GM10266 (cell line): ENCODE results near the gene FBXL14.

Experiments used
- DNase-seq: peaks from one replicate; pipeline ENCODE4 v3.0.0; 2012; ENCODE audit errors: extremely low spot score
- TF ChIP-seq, protein P1 (sequence below): IDR thresholded peaks from 2 replicates; pipeline ENCODE4 v1.5.1; 2012; ENCODE audit warnings: mild to moderate bottlenecking, low read depth; ENCODE audit not compliant: control insufficient read depth, insufficient read depth; ENCODE audit errors: missing control alignments

The FBXL14 gene

DNA sequence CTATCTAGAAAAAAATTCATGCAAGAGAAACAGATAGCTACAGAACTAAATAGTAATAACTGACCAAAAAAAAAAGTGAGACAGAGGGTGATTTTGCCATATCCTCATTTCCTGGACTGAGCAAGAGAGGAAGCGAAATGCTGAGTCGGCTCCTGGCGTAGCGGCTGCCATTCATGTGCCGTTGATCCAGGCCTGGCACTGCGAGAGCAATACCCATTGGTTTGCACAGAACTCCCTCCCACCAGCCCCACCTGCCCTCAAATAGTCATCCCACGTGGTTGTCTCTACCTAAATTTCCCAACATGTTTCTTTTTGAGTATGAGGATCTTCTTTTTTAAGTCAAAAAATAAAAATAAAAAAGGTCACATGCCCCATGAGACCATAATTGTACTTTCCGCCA lies 25.2 kb upstream of the FBXL14 start:
- TF ChIP-seq, protein P1, sequence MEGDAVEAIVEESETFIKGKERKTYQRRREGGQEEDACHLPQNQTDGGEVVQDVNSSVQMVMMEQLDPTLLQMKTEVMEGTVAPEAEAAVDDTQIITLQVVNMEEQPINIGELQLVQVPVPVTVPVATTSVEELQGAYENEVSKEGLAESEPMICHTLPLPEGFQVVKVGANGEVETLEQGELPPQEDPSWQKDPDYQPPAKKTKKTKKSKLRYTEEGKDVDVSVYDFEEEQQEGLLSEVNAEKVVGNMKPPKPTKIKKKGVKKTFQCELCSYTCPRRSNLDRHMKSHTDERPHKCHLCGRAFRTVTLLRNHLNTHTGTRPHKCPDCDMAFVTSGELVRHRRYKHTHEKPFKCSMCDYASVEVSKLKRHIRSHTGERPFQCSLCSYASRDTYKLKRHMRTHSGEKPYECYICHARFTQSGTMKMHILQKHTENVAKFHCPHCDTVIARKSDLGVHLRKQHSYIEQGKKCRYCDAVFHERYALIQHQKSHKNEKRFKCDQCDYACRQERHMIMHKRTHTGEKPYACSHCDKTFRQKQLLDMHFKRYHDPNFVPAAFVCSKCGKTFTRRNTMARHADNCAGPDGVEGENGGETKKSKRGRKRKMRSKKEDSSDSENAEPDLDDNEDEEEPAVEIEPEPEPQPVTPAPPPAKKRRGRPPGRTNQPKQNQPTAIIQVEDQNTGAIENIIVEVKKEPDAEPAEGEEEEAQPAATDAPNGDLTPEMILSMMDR = no peak
- DNase-seq = peak; percentile 67

DNA sequence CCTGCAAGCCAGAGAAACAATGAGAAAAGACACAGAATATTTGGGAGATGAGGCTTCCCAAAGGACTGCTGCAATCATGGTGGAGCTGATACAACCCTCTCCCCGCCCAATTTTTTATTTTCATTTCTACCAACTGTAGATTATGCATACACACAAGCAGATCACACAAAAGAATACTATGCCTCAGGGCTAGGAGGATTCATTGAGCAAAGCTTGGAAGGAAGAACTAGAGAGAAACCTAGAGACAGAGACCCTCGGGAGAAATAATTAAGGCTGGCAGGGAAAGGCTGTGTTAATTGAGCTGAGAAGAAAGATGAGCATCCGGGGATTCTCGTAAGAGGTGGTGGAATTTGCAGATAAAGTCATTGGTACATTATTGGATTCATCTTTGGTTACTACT lies 24.8 kb upstream of the FBXL14 start:
- DNase-seq = no peak
- TF ChIP-seq, protein P1 = no peak

DNA sequence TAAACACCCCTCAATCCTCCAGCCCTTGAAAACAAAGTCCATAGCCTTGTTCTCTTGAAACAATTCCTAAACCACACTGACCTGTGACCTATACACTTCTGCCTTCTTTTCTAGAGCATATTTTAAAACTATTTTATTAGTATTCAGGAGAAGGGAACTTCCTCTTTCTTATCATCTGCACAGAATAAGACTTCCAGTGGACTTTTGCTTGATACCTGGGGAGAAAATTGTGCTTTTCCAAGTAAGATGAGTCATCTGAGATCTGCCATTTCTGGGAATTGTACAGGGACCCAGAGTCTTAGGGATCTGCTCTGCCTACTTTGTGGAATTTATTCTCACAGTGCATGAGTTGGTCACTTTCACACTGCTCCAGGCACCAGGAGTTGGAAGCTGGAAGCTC lies 24.1 kb upstream of the FBXL14 start:
- DNase-seq = no peak
- TF ChIP-seq, protein P1 = no peak

DNA sequence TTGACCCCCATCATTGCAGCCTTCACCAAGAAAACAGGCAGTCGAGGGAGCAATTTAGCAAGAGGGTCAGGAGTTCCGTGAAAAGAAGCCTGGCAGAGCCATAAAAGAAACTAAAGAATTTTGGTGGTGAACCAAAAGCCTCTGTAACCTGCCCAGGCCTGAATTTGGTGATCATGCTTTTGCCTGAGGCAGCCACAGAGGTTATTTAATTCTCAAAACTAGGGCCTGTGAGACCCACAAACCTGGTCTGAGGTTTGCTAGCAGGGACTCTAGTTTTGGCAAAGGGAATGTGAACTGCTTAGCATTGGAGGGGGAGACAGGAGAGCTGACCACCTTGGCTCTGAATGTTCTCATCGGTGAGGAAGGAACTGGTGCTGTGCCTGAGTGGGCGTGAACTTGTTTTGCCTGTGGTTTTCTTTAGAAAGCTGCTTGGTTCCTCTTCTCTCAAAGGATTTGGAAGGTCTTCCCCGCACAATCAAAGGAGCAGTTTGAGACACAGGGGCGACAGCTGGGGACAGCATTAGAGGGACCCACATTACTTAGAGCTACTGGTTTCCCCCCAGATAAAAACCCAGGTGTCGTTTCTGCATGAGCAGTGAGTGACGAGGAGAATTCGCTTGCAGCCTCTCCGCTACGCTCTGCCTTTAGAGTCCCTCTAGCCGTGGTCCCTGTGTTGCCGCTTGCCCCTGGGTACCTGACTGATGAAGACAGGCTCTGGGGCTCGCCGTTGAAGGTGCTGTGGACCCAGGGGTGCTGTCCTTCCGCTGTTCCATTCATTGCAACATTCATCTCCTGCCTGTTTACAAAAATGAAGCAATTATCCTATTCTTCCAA lies 22.1 kb upstream of the FBXL14 start:
- peak; percentile 23 for DNase-seq
- TF ChIP-seq, protein P1 = no peak

DNA sequence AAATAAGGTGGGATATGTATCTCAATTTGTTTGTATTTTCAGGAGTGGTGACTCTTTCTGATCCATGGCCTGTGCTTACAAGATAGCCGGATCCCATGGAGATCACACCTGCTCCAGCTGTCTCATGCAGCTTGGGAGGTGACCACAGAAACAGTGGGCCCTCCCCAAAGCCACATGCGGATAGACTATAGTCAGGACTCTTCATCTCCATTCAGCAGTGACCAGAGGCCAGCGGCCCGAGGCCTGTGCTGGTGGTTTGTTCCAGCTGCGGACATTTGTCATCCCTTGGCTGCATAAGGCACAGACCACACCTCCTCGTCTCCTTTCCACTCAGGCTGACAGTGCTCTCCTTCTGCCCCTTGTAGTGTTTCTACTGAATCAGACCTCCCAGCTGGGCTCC lies 20.0 kb upstream of the FBXL14 start:
- TF ChIP-seq, protein P1 = no peak
- DNase-seq = no peak

DNA sequence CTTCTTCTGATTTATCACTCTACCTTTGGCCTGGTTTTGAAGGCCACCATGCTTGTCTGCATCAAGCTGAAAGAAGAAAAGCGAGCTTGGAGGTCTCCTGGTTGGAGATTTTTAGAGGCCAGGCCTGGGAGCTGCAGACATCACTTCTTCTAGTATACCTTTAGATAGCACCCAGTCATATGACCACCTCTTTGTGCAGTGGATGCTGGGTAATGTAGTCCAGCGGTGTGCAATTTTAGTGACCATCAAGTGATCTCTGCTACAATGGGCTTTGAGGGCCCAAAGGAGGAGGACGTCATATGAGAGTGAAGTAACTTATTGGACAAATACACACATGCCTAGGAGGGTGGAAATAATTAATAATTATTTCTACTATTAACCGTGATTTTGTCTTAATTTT lies 19.5 kb upstream of the FBXL14 start:
- TF ChIP-seq, protein P1 = no peak
- DNase-seq = no peak

- DNase-seq = no peak
- TF ChIP-seq, protein P1 = no peak
Measured at GRCh38 chr12:1611803-1612572, 17.6 kb upstream of the FBXL14 start.
